HG03354 (cell line): ENCODE measurements around the gene NOCT.
"Not testable (repeated sequence)": the region's sequence is repeated elsewhere in the genome, so short reads cannot be mapped to it uniquely, and the experiment has no call there.

Experiments
- ATAC-seq: cut with Tn5 transposase; IDR thresholded peaks from one replicate; pipeline ENCODE4 v1.9.1; 2021; ENCODE audit warnings: mild to moderate bottlenecking; ENCODE audit not compliant: unreplicated experiment, poor library complexity, severe bottlenecking

The NOCT gene

DNA sequence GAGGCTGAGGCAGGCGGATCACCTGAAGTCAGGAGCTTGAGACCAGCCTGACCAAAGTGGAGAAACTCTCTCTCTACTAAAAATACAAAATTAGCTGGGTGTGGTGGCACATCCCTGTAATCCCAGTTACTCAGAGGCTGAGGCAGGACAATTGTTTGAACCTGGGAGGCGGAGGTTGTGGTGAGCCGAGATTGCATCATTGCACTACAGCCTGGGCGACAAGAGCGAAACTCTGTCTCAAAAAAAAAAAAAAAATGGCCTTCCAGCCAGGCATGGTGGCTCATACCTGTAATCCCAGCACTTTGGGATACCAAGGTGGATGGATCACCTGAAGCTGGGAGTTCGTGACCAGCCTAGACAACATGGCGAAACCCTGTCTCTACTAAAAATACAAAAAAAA is 7.3 kb upstream of the NOCT start:
- ATAC-seq, result not testable (repeated sequence)

DNA sequence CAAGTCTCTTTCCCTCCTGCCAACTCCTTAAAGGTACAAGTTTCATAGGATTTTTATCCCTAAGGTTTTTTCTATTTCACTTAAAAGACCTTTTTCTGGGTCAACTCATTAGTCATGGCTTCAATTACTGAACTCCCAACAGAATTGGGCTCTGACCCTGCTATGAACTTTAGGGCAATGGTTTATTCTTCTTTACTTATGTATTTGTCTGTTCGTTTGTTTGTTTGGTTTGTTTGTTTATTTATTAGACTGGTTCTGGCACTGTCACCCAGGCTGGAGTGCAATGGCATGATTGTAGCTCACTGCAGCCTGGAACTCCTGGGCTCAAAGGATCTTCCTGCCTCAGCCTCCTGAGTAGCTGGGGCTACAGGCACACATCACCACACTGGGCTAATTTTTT is 5.9 kb upstream of the NOCT start:
- no peak for ATAC-seq

DNA sequence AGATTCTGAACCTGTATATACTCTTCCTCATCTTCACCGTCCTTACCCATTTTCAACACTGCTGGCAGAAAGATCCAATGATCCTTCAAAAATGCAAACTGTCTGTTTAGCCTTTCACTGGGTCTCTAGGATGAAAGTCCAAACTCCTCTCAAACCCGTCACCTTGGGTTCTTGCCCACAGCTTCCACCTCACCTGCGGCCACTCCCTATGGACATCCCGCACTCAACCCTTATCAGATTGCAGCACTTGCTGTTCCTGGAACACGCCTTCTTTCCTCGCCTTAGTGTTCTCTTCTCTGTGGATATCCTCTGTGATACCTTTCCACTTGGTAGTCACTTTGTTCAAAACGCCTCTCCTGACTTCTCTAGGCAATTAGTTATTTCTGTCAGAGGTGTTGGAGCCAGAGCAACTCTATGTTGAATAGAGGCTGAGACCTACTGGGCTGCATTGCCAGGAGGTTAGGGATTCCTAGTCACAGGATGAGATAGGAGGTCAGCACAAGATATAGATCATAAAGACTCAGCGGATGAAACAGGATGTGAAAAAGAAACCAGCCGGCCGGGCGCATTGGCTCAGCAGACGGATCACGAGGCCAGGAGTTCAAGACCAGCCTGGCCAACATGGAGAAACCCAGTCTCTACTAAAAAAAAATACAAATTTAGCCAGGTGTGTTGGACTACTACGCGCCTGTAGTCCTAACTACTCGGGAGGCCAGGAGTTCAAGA is 4.2 kb upstream of the NOCT start:
- no peak for ATAC-seq

DNA sequence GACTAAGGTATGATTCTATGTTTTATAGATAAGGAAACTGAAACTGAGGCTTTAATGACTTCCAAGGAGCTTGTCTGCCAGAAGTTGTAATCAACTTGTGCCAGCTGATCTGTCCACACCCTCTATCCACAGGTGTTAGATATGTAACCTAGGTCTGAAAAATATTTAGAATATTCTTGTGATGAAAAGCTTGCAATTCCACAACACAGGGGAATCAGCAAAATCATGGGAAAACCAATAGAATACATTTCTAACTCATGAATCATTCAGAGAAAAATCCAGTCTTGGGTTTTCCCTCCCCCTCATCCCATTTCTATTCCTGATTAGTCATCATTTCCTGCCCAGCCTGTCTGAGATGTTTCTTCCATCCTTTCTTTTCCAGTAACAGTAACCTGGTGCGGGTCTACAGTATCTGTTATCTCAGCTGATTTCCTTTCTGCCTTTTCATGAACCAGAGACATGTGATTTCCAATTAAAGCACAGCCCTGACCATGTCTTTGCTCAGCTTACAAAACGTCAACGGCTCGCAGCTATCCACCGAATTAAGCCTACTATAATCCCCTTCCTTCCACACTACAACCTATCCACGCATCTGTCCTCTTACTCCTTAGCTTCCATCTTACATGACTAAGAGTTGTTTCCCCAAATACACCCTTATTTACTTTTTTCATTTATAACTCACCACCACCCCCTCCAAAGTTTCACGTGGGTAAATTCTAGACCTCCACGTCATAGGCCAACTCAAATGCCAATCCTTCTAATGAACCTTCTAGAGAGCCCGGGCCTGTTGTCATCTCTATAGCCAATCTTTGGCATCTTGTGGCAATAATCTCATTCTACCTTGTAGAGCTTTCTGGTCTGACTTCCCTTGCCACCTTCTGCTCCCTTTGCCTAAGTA is 961 bp upstream of the NOCT start:
- peak; percentile 20 for ATAC-seq

DNA sequence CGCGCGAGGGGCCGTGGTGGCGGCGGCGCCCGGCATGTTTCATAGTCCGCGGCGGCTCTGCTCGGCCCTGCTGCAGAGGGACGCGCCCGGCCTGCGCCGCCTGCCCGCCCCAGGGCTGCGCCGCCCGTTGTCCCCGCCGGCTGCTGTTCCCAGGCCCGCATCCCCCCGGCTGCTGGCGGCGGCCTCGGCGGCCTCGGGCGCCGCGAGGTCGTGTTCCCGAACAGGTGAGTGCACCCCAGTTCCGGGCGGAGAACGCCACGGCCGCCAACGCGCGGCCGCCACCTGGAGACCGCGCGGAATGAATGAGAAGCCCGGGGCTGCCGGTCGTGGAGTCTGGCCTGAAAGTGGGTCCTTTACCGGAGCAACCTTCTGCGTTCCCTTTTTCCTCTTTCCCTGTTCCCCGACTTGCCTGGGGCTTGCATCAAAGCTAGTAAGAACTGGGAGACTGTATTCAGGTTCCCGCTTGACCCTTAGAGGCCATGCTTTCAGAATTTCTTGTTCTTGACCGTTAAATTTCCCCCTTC is 429 bp downstream of the NOCT start:
- ATAC-seq, result no peak

DNA sequence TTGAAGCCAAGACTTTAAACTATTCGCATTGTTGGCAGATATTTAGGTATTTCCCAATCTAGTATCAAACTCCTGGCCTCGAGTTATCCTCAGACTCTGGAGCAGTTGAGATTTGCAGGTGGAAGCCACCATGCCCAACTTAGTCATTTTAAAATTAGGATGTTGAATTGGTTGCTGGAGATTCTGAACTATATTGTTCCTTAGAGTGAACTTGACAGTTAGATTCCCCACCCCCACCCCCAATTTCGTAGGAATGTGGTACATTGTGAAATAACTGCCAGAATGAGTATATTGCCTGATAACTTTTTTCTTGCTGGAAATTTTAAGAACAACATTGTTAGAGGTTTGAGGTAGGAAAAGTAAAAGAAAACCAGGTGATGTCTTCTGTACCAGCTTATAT is 2.3 kb downstream of the NOCT start:
- no peak for ATAC-seq

DNA sequence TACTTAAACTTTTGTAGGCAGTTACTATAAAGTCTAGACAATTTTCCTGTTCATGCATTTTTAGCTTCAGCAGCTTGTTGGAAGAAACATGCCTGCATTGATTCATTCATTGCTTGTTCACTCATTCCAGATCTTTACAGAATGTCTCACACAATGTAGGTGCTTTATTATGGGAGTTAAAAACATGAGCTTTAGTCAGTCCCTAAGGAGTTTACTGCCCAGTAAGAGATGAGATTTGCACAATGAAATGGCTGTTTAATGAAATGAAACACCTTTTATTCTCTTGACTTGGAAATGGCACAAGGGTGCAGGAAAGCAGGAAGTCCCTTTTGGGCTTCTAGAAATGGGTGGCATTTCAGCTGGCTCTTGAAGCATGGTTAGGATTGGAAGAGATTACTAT is 2.9 kb downstream of the NOCT start:
- no peak for ATAC-seq

DNA sequence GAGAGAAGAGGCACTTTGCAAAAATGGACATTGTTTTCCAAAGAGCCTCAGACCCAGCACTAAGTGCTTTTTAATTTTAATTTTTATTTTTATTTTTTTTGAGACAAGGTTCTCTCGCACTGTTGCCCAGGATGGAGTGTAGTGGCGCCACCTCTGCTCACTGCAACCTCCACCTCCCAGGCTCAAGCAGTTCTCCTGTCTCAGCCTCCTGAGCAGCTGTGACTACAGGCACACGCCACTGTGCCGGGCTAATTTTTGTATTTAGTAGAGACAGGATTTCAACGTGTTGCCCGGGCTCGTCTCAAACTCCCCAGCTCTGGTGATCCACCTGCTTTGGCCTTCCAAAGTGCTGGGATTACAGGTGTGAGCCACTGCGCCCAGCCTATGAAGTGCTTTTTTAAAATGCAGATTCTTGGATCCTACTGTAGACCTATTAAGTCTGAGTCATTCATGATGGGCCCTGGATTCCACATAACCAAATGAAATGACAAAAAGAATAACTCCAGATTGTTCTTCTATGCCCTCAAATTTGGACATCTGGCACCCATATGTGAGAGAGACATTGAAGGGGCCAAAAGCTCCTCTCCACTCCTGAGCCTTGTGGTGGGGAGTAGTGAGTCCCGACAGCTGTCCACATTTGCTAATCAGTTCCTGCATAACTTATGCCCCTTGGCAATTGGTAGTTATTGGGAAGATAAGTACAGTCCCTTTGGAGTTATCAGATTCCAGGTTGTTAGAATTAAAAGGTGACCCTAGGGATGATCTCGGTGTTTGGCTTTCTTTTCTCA is 3.6 kb downstream of the NOCT start:
- no peak for ATAC-seq

DNA sequence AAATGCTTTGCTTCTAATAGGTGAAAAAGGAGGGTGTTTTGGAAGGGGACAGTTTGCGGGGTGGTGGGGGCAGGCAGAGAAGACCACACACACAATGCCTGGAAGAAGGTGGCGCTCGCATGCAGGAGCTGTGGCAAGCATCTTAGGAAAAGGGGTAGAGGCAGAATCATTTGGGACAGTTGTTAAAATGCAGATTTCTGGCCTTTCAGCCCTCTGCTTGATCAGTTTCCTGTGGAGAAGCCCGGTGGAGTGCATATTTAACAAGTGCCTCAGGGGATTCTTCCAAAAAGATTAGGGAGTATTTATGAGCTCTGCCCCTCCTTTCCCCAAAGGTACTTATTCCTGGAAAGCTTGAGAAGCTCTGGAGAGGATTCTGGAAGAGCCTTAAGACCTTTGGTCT is 4.8 kb downstream of the NOCT start:
- ATAC-seq, result no peak

DNA sequence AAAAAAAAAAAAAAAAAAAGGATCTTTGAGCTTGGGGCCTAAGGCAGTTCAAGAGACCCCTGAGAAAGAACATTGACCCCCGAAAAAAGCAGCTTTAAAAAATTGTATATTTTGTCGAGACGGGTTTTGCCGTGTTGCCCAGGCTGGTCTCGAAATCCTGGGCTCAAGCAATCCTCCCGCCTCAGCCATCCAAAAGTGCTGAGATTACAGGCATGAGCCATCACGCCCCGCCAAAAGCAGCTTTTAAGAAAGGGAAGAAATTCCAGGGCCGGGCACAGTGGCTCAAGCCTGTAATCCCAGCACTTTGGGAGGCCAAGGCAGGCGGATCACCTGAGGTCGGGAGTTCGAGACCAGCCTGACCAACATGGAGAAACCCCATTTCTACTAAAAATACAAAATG is 5.5 kb downstream of the NOCT start:
- not testable (repeated sequence) for ATAC-seq

DNA sequence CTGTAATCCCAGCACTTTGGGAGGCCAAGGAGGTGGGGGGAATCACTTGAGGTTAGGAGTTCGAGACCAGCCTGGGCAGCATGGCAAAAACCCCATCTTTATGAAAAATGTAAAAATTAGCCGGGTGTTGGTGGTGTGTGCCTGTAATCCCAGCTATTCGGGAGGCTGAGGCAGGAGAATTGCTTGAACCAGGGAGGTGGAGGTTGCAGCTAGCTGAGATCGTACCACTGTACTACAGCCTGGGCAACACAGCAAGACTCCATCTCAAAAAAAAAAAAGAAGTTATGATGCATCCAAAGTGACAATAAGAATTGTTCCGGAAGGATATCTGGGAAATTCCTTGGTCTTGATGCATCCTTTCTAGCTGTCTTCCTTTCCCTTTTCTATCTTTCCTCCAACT is 7.3 kb downstream of the NOCT start:
- no peak for ATAC-seq

DNA sequence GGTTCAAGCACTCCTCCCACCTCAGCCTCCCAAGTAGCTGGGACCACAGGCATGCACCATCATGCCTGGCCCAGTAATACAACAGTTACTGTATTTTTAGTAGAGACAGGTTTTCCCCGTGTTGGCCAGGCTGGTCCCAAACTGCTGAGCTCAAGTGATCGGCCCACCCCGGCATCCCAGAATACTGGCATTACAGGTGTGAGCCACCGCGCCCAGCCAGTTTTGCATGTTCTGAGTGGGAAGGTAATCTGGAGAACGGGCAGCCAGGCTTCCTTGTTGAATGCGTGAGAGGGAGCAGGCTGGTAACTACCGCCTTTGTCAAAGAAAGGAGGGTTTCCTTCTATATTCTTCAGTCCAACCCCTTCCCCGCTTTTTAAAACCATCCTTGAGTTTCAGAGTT is 9.1 kb downstream of the NOCT start:
- ATAC-seq, result no peak

DNA sequence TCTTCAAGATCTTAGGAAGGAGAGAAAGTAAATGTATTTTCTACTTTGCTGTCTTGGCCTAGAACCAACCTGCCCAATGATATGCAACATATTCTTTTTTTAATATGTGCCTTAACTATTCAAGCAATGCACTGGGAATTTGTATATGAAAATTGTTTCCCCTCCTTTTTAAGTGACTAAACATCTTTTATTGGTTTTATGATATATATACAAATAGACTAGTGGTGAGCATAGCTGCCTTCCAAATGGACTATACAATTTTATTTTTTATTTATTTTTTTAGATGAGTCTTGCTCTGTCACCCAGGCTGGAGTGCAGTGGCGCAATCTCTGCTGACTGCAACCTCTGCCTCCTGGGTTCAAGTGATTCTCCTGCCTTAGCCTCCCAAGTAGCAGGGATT is 10.3 kb downstream of the NOCT start:
- no peak for ATAC-seq

DNA sequence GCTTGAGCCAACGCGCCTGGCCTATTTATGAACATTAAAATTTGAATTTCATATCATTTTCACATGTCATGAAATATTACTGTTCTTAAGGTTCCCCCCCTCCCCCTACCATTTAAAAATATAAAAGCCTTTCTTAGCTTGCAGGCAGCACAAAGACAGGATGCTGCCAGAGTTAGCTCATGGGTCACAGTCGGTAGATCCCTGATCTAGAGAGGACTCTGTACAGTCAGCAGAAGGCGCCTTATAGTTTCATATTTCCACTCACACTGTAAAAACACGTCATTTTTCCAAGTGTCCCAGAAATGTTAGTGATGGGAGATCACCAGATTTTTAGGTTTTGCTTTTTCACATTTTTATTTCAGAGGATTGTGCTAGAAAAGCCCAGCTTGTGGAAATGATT is 12.2 kb downstream of the NOCT start:
- ATAC-seq, result no peak

DNA sequence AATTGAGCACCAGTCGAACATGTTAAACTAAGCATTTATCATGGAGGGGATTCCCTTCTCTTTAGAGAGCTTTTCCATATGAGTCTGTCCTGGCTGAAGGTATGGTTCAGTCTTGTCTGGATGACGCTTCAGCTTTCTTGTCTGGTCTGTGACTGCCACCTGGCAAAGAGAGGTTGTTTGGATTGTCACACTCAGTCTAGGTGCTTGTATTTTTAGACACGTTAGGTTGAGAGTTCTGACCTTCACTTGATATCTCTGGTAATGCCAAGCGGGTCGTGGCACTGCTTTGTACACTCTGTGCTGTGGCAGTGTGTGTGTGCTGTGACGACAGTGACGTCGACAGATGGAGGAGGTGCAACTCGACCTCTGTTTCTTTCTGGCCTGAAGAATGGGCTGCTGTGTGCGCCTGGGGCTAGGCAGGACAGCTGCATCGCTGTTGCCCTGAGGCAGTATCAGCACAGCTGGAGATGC is 12.6 kb downstream of the NOCT start:
- no peak for ATAC-seq

DNA sequence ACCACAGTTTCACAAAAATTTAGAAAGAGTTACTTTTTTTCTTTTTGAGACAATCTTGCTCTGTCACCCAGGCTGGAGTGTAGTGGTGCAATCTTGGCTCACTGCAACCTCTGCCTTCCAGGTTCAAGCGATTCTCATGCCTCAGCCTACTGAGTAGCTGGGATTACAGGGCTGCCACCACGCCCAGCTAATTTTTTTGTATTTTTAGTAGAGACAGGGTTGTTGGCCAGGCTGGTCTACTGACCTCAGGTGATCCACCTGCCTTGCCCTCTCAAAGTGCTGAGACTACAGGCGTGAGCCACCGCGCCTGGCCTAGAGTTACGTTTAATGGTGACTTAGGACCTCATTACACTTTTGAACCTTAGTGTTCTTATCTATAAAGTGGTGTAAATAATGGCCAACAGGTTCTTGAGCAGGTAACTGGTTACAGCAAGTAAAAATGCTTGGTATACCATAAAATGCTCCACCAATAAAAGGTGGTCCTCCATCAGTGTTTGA is 14.3 kb downstream of the NOCT start:
- ATAC-seq, result not testable (repeated sequence)

DNA sequence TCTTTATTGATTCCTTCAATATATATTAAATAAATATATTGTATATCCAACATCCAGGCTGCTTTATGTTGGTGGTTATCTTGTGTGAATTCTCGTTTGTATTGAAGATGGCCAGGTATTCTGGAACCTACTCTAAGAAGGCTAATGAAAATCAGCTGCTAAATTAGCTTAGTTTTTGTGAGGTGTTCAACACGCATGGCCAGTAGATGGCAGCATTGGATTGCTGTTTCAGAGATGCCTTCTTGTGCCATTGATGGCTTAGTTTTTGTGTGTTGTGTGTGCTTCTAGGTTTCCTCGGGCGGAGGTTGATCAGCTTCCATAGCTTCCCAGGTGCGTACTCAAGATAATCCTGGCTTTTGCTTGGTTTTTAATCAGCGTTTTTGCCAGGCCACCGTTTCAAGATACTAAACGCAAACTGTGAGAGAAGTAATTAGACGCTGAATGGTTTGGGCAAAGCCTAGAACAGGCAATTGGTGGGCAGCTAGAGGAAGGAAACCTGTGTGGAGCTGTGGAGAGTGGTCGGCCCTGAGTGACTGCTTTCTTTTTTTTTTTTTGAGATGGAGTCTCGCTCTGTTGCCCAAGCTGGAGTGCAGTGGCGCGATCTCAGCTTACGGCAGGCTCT is 15.1 kb downstream of the NOCT start:
- ATAC-seq, result peak; percentile 79

DNA sequence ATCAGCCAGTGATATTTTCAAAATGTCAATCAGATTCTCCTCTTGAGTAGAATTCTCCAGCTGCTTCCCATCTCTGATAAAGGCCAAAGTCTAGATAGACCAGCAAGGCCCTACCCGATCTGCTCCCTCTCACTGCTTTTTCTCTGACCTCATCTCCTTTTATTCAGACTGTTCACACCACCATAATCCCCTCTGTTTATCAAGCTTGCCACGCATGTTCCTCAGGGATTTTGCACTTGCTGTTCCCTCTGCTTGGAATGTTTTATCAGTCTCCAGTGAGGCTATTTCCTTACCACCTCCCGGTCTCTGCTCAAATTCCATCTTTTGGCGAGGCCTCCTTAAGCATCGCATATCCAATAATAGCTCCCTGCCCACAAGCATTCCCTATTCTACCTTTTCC is 20.1 kb downstream of the NOCT start:
- no peak for ATAC-seq

DNA sequence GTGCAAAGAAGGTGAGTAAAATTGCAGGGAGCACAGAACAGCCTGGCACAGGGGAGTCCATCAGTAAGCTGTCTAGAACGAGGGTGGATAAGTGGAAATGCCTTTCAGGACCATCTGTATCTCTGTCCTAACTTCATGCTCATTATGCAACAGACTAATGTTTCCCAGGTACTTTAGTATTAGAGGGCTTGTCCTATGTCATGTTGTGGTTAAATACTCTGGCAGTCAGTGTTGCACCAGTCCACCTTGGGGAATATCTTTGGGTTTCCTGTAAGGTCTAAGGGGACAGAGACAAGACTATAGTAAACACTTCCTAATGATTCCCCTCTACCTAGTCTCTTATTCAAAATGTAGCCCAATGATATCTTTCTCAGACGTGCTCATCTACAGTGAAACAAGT is 21.3 kb downstream of the NOCT start:
- ATAC-seq, result no peak
